Activated naive CD4-positive, alpha-beta T cell treated with Interleukin-2 at 50 U/mL for 16 hours (primary cell): ENCODE data around the gene ADARB2.

Experiments
- DNase-seq: peaks from one replicate; pipeline ENCODE4 v3.0.0-alpha.2; 2020

The ADARB2 gene

GRCh38 chr10:1683649-1684048 lies 53.7 kb downstream of the ADARB2 start:
- no peak for DNase-seq

GRCh38 chr10:1679821-1680650 lies 57.3 kb downstream of the ADARB2 start:
- no peak for DNase-seq

- no peak for DNase-seq
Measured at GRCh38 chr10:1678084-1678483, 59.2 kb downstream of the ADARB2 start.

- no peak for DNase-seq
Measured at GRCh38 chr10:1677307-1677939, 59.9 kb downstream of the ADARB2 start.

GRCh38 chr10:1674501-1674900 lies 62.8 kb downstream of the ADARB2 start:
- DNase-seq: no peak

- DNase-seq: no peak
Measured at GRCh38 chr10:1673568-1674345, 63.6 kb downstream of the ADARB2 start.

GRCh38 chr10:1672001-1672781 lies 65.1 kb downstream of the ADARB2 start:
- DNase-seq: no peak

- no peak for DNase-seq
Measured at GRCh38 chr10:1671366-1672000, 65.8 kb downstream of the ADARB2 start.

- DNase-seq: no peak
Measured at GRCh38 chr10:1670541-1671365, 66.6 kb downstream of the ADARB2 start.

GRCh38 chr10:1669433-1669832 lies 67.9 kb downstream of the ADARB2 start:
- DNase-seq: no peak

GRCh38 chr10:1668399-1668798 lies 68.9 kb downstream of the ADARB2 start:
- DNase-seq: no peak

GRCh38 chr10:1667392-1667791 lies 69.9 kb downstream of the ADARB2 start:
- DNase-seq: no peak

GRCh38 chr10:1666147-1666546 lies 71.2 kb downstream of the ADARB2 start:
- no peak for DNase-seq

GRCh38 chr10:1665681-1666080 lies 71.6 kb downstream of the ADARB2 start:
- DNase-seq: no peak

- no peak for DNase-seq
Measured at GRCh38 chr10:1665021-1665661, 72.2 kb downstream of the ADARB2 start.

- no peak for DNase-seq
Measured at GRCh38 chr10:1664333-1664964, 72.9 kb downstream of the ADARB2 start.

- DNase-seq: no peak
Measured at GRCh38 chr10:1663226-1663625, 74.1 kb downstream of the ADARB2 start.

- DNase-seq: no peak
Measured at GRCh38 chr10:1662438-1663025, 74.8 kb downstream of the ADARB2 start.

- no peak for DNase-seq
Measured at GRCh38 chr10:1661859-1662437, 75.4 kb downstream of the ADARB2 start.

- DNase-seq: no peak
Measured at GRCh38 chr10:1661416-1661815, 75.9 kb downstream of the ADARB2 start.
